Adrenal gland (tissue), 12 donors: Measurements from ENCODE around the gene GDPD2. TPM values are rescaled to one million over a fixed set of nuclear protein-coding genes. Genes with fewer than 3 reads are reported as not detected.

Experiments
- DNase-seq, 7 donors: peaks; one replicate each; pipeline ENCODE4 v3.0.0-alpha.2; 2019 to 2020
- H3K27ac ChIP-seq, 5 donors: fragments of 200-600 bp; sonication (generic) in 4 of 5; 1 replicate in 3 of 5; 2 replicates in 2 of 5; pipeline versions ENCODE4 v1.5.1 to v1.8.0; 2016 to 2020; ENCODE audit warnings: mild to moderate bottlenecking in 1 of 5
- H3K27me3 ChIP-seq: fragments of 200-600 bp; 2 replicates; pipeline ENCODE4 v1.8.0; 2021
- H3K36me3 ChIP-seq, 2 donors: fragments of 200-600 bp; replicated peaks in 1 of 2; 1 replicate in 1 of 2; 2 replicates in 1 of 2; pipeline versions ENCODE4 v1.5.1 to v1.8.0; 2018 to 2022
- H3K4me1 ChIP-seq, 2 donors: fragments of 200-600 bp; replicated peaks in 1 of 2; 1 replicate in 1 of 2; 2 replicates in 1 of 2; pipeline versions ENCODE4 v1.5.1 to v1.8.0; 2018 to 2021
- H3K4me3 ChIP-seq, 4 donors: fragments of 200-600 bp; sonication (generic) in 3 of 4; one replicate each; pipeline ENCODE4 v1.5.1; 2016 to 2018
- H3K9me3 ChIP-seq, 3 donors: fragments of 200-600 bp; sonication (generic) in 1 of 3; replicated peaks in 1 of 3; 1 replicate in 2 of 3; 2 replicates in 1 of 3; pipeline versions ENCODE4 v1.5.1 to v1.8.0; 2016 to 2021
- CTCF ChIP-seq, 6 experiments: fragments of 450-650 bp in 4 of 6; fragments of 200-600 bp in 2 of 6; sonication (generic) in 1 of 6; IDR thresholded peaks; 1 replicate in 5 of 6; 2 replicates in 1 of 6; pipeline versions ENCODE4 v1.5.1 to v1.8.0; 2016 to 2021; ENCODE audit warnings: antibody characterized with exemption in 6 of 6, mild to moderate bottlenecking in 2 of 6, moderate library complexity in 1 of 6
- POLR2A ChIP-seq, 2 donors: fragments of 450-650 bp; IDR thresholded peaks; one replicate each; pipeline ENCODE4 v1.6.1; 2017; ENCODE audit warnings: antibody characterized with exemption in 2 of 2, mild to moderate bottlenecking in 2 of 2, moderate library complexity in 1 of 2
- WGBS, 4 donors: extraction: QIAGEN DNeasy Blood & Tissue Kit in 2 of 4; methylation state at CpG; one replicate each; pipeline versions ENCODE4 v1.1.5 to v1.1.7; 2013 to 2017; 5-methylcytosine and 5-hydroxymethylcytosine counted together
- intact Hi-C, 2 donors: fragments of 100-400 bp; cut with DNase I; formaldehyde crosslinking; loops; one replicate each; pipeline versions ENCODE4 v1.14.1 to v1.15.0; 2022 to 2023
- polyA plus RNA-seq, 3 donors: library from polyadenylated mRNA; stranded (reverse); fragments of 200-250 nt in 2 of 3; fragments of 350-450 nt in 1 of 3; fragmentation: Illumina TruSeq in 1 of 3; extraction: RNeasy Lipid Tissue Mini Kit (QIAGEN cat#74804) in 1 of 3; gene quantifications; one replicate each; pipeline ENCODE4 v1.2.3, GENCODE V29; 2013 to 2014
- total RNA-seq, 9 donors: library from RNA; depleted of rRNA in 4 of 9; stranded (reverse); fragments of >200 nt in 4 of 9; fragments of 120-200 nt in 1 of 9; fragmentation: NEBNext Ultra II Directional in 1 of 9; extraction: Animal tissue kit (Norgen Biotek cat#: 25700) in 1 of 9; gene quantifications; one replicate each; pipeline versions ENCODE4 v1.1.0 to v1.2.4, GENCODE V29; 2013 to 2023
- donor health status: healthy with polysubstance abuse.
- donor health status: Bipolar disorder and iron deficiency.
- donor health status: DM: yes; HTN: yes; CAD: no.
- donor health status: DM: no; HTN: no; CAD: no.
- donor health status: DM: no; HTN: no; CAD: no.
- donor health status: DM: yes; HTN: yes; CAD: no.

GDPD2 gene
- total and polyA plus RNA-seq, 12 donors: 0.05 TPM; not detected in 11

DNA sequence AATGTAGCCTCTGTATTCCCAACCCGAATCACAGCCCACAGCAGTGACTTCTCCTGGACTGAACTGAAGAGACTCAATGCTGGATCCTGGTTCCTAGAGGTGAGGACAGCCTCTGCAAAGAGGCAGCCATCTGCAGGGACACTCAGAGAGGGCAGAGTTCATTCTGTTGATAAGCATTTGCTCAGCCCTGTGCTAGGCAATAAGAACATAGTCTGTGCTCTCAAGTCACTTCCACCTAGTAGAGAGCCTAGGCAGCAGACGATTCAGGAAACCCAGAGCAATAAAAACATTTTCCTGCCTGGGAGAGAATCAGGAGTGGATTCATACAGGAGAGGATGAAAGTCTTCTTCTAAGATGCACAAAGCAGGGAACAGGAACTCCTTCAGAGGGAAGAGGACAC is 4.3 kb downstream of the GDPD2 start:
- H3K9me3 ChIP-seq: no peaks in the 10 kb centered on the region

GRCh38 chrX:70429759-70430158 is 6.6 kb downstream of the GDPD2 start:
- WGBS, 4 donors: 74 to 93% (median 89%) methylated on average over 2 to 6 of the region's 6 CpGs
- no peaks in the 10 kb centered on the region for H3K36me3 ChIP-seq
- H3K27ac ChIP-seq: no peak overlapping the region
- intact Hi-C loops: no loop called here
- H3K4me1 ChIP-seq: peaks cover 0 to 1% of the 10 kb centered on the region in 2 donors
- DNase-seq: no peak
- TF ChIP-seq CTCF (IDR thresholded peaks at IDR 0.05): no peak
- TF ChIP-seq POLR2A (IDR thresholded peaks at IDR 0.05): no peak
- H3K4me3 ChIP-seq: no peak overlapping the region
- H3K9me3 ChIP-seq: no peaks in the 10 kb centered on the region
- H3K27me3 ChIP-seq: peaks cover 10% of the 10 kb centered on the region

More for the DNA sequence above, 4.3 kb downstream of the GDPD2 start:
- Histone ChIP-seq H3K36me3 (no peaks in the 10 kb centered on the region), H3K27ac (no peak overlapping the region), H3K4me3 (no peak overlapping the region), H3K27me3 (peaks cover 12% of the 10 kb centered on the region), H3K4me1 (no peaks in the 10 kb centered on the region)
- no peak for DNase-seq
- intact Hi-C loops: no loop called here
- WGBS, 4 donors: 59 to 67% (median 62%) methylated on average over 1 to 2 of the region's 2 CpGs
- TF ChIP-seq POLR2A (IDR thresholded peaks at IDR 0.05) (no peak), CTCF (IDR thresholded peaks at IDR 0.05) (no peak)

GRCh38 chrX:70432936-70433847 is 10.1 kb downstream of the GDPD2 start:
- H3K9me3 ChIP-seq: no peaks in the 10 kb centered on the region
- 58 to 91% (median 66%) methylated on average over 7 to 15 of the region's 15 CpGs for WGBS, 4 donors
- H3K27ac ChIP-seq: peak overlapping the region in 1 of 5 donors; percentile 56
- TF ChIP-seq CTCF (IDR thresholded peaks at IDR 0.05): no peak
- no peak for TF ChIP-seq POLR2A (IDR thresholded peaks at IDR 0.05)
- peaks cover 9% of the 10 kb centered on the region for H3K27me3 ChIP-seq
- DNase-seq: no peak
- H3K4me1 ChIP-seq: peaks cover 0 to 7% of the 10 kb centered on the region in 2 donors
- H3K4me3 ChIP-seq: peak overlapping the region in 1 of 4 donors; percentile 51
- intact Hi-C loops: no loop called here
- no peaks in the 10 kb centered on the region for H3K36me3 ChIP-seq

- TF ChIP-seq CTCF (IDR thresholded peaks at IDR 0.05): peak; percentile 45 to 72 (median 68)
- TF ChIP-seq POLR2A (IDR thresholded peaks at IDR 0.05): no peak
- Histone ChIP-seq H3K36me3 (no peaks in the 10 kb centered on the region), H3K9me3 (no peaks in the 10 kb centered on the region), H3K4me1 (peaks cover 0 to 7% of the 10 kb centered on the region in 2 donors), H3K27ac (peak overlapping the region in 3 of 5 donors; percentile 51 to 69 (median 56)), H3K4me3 (peak overlapping the region in 3 of 4 donors; percentile 11 to 51 (median 26)), H3K27me3 (peaks cover 5% of the 10 kb centered on the region)
- WGBS, 4 donors: 1 to 41% (median 25%) methylated on average over 35 to 37 of the region's 37 CpGs; no CpG with 5 or more reads in 1 of the 4 donors
- peak; percentile 54 to 81 (median 70) for DNase-seq
- intact Hi-C loops: no loop called here
Measured at GRCh38 chrX:70433848-70434351, 10.8 kb downstream of the GDPD2 start.
